Measurements from ENCODE around the gene INTS13. TPM values are rescaled to one million over a fixed set of nuclear protein-coding genes. Genes with fewer than 3 reads are reported as not detected.
A peak's percentile ranks its signal among the peaks of the same experiment; 100 is the strongest.

The INTS13 gene
- total RNA-seq, 6 experiments from 2014 or later: 26.8 to 35.9 (median 28.1) TPM

DNA sequence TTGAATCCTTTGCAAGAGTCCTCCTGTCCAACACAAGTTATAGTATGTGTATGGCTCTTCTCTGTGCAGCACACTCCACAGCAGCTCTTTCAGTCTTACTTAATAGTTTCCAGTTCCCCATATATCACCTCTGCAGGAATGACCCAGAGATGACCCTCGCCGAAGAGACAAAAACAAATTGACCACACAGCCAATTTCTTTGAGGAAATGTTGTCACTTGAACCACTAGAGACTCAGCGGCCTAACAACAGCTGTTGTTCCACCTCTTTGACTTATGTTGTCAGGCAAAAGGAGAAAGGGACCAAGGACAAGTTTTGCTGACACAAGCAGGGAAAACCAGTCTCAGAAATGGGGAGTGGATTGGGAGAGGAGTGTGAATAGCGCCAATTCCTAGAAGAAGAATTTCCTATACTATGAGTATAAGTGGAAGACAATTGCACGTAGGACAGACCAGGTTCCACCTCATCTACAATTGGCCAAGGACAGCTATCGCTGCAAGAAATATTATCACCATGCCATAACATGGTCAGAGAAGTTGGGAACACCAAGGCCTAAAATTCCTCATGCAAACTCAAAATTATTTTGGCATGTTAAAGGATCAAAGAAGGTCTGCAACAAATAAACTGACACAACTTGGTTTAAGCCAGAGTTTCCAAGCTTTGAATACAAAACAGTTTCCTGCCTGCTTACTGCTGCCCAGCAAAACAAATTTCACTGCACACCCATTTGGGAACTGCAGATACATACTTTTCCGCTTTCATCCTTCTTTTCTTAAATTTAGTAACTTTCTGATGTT is 63.1 kb downstream of the INTS13 start:
- H3K9me3 Mint-ChIP-seq: no peaks in the 10 kb centered on the region
- H3K27me3 Mint-ChIP-seq (ENCODE audit: insufficient read depth): peaks cover 1% of the 10 kb centered on the region
- peaks cover 8% of the 10 kb centered on the region for H3K4me1 Mint-ChIP-seq (ENCODE audit: low read depth)
- H3K4me3 Mint-ChIP-seq: no peak overlapping the region
- no peak for DNase-seq
- TF ChIP-seq, protein P1, sequence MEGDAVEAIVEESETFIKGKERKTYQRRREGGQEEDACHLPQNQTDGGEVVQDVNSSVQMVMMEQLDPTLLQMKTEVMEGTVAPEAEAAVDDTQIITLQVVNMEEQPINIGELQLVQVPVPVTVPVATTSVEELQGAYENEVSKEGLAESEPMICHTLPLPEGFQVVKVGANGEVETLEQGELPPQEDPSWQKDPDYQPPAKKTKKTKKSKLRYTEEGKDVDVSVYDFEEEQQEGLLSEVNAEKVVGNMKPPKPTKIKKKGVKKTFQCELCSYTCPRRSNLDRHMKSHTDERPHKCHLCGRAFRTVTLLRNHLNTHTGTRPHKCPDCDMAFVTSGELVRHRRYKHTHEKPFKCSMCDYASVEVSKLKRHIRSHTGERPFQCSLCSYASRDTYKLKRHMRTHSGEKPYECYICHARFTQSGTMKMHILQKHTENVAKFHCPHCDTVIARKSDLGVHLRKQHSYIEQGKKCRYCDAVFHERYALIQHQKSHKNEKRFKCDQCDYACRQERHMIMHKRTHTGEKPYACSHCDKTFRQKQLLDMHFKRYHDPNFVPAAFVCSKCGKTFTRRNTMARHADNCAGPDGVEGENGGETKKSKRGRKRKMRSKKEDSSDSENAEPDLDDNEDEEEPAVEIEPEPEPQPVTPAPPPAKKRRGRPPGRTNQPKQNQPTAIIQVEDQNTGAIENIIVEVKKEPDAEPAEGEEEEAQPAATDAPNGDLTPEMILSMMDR (IDR thresholded peaks at IDR 0.05): no peak
- no peaks in the 10 kb centered on the region for H3K36me3 Mint-ChIP-seq (ENCODE audit: low read depth)
- H3K27ac Mint-ChIP-seq: no peak overlapping the region

DNA sequence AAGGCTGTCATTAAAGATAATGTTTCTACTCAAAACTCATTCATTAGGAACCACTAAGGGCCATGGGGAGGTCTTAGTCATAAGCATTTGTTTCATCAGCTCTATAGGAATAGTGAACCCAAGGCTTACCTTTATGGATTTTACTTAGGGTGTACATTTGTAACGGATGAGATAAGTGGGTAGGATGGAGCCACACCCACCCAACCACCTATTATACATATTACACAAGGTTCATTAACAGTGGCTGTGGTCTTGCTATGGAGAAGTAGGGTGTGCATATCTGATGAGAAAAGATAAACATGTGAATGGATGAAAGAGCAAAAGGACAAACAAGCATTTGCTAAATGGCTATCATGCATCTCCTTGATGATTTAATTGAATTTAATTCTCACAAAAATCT is 65.2 kb downstream of the INTS13 start:
- DNase-seq: no peak
- peaks cover 8% of the 10 kb centered on the region for H3K4me1 Mint-ChIP-seq (ENCODE audit: low read depth)
- H3K36me3 Mint-ChIP-seq (ENCODE audit: low read depth): no peaks in the 10 kb centered on the region
- H3K27me3 Mint-ChIP-seq (ENCODE audit: insufficient read depth): peaks cover 1% of the 10 kb centered on the region
- H3K9me3 Mint-ChIP-seq: no peaks in the 10 kb centered on the region
- TF ChIP-seq, protein P1 (IDR thresholded peaks at IDR 0.05): no peak
- no peak overlapping the region for H3K27ac Mint-ChIP-seq
- H3K4me3 Mint-ChIP-seq: no peak overlapping the region

DNA sequence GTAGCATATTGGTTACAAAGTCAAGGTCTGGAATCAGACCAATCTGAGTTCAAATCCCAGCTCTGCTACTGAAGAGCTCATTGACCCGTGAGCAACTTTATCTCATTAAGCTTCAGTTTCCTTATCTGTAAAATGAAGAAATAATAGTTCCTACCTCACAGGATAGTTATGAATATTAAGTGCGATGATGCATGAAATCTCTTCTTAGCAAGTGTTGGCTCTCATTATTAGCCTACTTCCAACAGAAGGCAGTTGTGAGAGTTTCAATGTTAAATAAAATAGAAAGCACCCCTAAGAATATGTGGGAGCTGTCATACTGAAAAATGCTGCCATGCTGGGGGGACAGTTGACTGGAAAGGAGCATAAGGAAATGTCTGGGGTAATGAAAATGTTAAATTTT is 65.8 kb downstream of the INTS13 start:
- no peak overlapping the region for H3K4me3 Mint-ChIP-seq
- DNase-seq: no peak
- no peak overlapping the region for H3K27ac Mint-ChIP-seq
- peaks cover 4% of the 10 kb centered on the region for H3K27me3 Mint-ChIP-seq (ENCODE audit: insufficient read depth)
- TF ChIP-seq, protein P1 (IDR thresholded peaks at IDR 0.05): no peak
- H3K9me3 Mint-ChIP-seq: no peaks in the 10 kb centered on the region
- peaks cover 8% of the 10 kb centered on the region for H3K4me1 Mint-ChIP-seq (ENCODE audit: low read depth)
- H3K36me3 Mint-ChIP-seq (ENCODE audit: low read depth): no peaks in the 10 kb centered on the region

DNA sequence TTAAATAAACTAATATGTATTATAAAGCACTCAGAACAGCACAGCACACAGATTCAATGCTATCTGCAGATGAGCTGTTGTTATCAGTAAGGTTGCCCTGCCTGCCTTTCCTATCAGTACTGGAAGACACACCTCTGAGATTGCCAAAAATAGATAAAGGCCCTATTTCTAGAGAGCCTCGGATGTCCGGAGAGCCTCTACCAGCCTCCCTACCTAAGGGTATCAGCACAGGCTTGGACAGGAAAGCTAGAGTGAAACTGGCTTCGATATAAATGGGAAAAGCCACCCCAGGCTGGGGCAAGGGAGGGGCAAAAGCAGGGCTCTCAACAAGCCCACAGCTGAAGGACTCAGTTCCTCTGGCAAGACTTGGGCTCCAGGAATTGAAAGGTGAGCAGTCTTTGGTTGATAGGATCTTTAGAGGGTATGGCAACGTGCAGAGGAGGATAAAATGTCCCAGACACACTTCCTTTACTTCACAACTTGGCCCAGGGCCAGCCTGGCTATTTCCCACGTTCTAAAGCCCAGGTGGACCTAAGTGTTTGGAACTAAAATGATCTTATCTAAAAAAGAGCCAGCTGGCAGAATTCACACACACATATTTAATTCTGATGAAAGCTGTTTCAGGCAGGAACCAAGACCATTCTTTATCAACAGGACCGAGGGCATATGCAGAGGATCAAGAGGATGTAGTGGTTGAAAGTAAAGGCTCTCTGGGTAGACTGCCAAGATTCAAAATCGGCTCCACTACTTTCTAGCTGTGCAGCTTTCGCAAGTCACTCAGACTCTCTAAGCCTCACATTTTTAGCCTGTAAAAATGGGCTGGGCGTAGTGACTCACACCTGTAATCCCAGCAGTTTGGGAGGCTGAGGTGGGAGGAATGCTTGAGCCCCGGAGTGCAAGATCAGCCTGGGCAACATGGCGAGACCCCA is 67.0 kb downstream of the INTS13 start:
- Mint-ChIP-seq H3K9me3 (no peaks in the 10 kb centered on the region), H3K4me1 (ENCODE audit: low read depth) (peaks cover 8% of the 10 kb centered on the region), H3K27me3 (ENCODE audit: insufficient read depth) (peaks cover 4% of the 10 kb centered on the region), H3K4me3 (no peak overlapping the region), H3K27ac (no peak overlapping the region), H3K36me3 (ENCODE audit: low read depth) (no peaks in the 10 kb centered on the region)
- DNase-seq: peak; percentile 45
- TF ChIP-seq, protein P1 (IDR thresholded peaks at IDR 0.05): no peak

DNA sequence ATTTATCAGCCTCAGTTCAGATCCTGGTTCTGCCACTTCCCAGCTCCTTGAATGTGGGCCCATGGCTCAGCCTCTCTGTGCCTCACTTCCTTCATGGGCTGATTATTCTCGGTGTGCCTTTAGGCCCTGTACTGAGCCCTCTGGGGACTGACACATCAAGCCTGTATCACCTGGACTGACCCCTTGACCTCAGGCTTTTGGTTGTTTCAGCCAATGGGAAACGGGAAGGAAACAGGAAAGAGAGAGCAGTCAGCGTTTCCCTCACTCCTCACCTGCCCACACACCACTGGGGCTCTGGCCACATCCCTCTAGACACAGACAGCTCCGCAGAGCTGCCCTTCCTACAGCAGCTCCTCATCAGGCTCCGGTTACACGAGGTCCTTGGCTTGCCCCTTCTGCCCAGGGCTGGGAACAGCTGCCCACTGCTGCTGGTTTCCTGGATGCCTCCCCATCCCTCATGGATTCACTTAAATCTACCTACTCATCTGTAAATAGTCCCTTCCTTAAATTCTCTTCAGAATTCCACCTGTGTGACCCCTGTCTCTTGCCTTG is 67.8 kb downstream of the INTS13 start:
- Mint-ChIP-seq H3K27me3 (ENCODE audit: insufficient read depth) (peaks cover 4% of the 10 kb centered on the region), H3K27ac (no peak overlapping the region), H3K4me3 (no peak overlapping the region), H3K36me3 (ENCODE audit: low read depth) (no peaks in the 10 kb centered on the region), H3K4me1 (ENCODE audit: low read depth) (peaks cover 8% of the 10 kb centered on the region), H3K9me3 (no peaks in the 10 kb centered on the region)
- TF ChIP-seq, protein P1 (IDR thresholded peaks at IDR 0.05): no peak
- DNase-seq: no peak
